ENCODE data around the gene IQCH. TPM values are rescaled to one million over a fixed set of nuclear protein-coding genes. Genes with fewer than 3 reads are reported as not detected.

Gene IQCH
- polyA plus RNA-seq, 3 donors = 0.03 TPM; not detected in 2

DNA sequence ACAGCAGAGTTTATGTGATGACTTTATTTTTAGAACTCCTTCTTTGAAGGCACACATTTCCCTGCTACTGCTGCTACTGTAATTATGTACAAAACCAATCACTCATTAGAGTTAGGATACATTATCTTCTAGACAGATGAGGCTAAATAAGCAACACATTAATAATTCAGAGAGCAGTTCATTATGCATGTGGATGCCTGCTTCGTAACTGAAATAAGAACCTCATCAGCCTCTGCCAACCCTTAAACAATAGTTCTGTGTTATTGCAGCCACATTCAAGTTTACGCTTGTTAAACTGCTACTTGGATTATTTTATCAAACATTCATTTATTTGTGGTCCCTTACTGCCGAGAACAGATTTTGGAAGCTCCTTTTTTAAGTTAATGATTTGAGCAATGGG, 213.8 kb downstream of the IQCH start:
- Histone ChIP-seq H3K27me3 (ENCODE audit: control insufficient read depth in 2 of 2, insufficient read depth in 2 of 2, low read length in 2 of 2) (no peaks in the 10 kb centered on the region), H3K4me1 (ENCODE audit: control insufficient read depth in 1 of 2, insufficient read depth in 2 of 2, low read length in 2 of 2) (no peaks in the 10 kb centered on the region), H3K4me2 (replicated peaks; ENCODE audit: extremely low read depth, low read length, poor library complexity, severe bottlenecking) (no peak overlapping the region), H3K4me3 (replicated peaks in 1 of 3; ENCODE audit: low read depth in 2 of 3, low read length in 3 of 3) (no peak overlapping the region), H4K20me1 (ENCODE audit: insufficient read depth, low read length) (no peaks in the 10 kb centered on the region), H3K36me3 (replicated peaks in 1 of 2; ENCODE audit: control insufficient read depth in 1 of 2, insufficient read depth in 2 of 2, low read length in 2 of 2) (no peaks in the 10 kb centered on the region), H3K79me2 (ENCODE audit: insufficient read depth, low read length) (no peaks in the 10 kb centered on the region), H2AFZ (ENCODE audit: insufficient read depth, low read depth, low read length, poor library complexity, severe bottlenecking) (no peak overlapping the region), H3K27ac (ENCODE audit: low read depth in 1 of 2, low read length in 2 of 2) (no peak overlapping the region), H3K9me3 (replicated peaks in 1 of 2; ENCODE audit: control insufficient read depth in 1 of 2, insufficient read depth in 1 of 2, low read length in 2 of 2) (no peaks in the 10 kb centered on the region), H3K9ac (ENCODE audit: insufficient read depth, low read length, poor library complexity, severe bottlenecking) (no peak overlapping the region)
- Mint-ChIP-seq H3K27ac (no peak overlapping the region), H3K9me3 (peaks cover 0 to 3% (median 0%) of the 10 kb centered on the region in 7 donors), H3K4me1 (no peaks in the 10 kb centered on the region), H3K27me3 (ENCODE audit: low read depth in 3 of 3) (peaks cover 0 to 6% (median 2%) of the 10 kb centered on the region in 3 donors), H3K4me3 (no peak overlapping the region), H3K36me3 (no peaks in the 10 kb centered on the region)
- no CpG with 5 or more reads among the region's 3 CpGs for WGBS (ENCODE audit: insufficient coverage)
- intact Hi-C loops (cut with micrococcal nuclease) = no loop called here
- no peak for DNase-seq
- TF ChIP-seq, protein P1, sequence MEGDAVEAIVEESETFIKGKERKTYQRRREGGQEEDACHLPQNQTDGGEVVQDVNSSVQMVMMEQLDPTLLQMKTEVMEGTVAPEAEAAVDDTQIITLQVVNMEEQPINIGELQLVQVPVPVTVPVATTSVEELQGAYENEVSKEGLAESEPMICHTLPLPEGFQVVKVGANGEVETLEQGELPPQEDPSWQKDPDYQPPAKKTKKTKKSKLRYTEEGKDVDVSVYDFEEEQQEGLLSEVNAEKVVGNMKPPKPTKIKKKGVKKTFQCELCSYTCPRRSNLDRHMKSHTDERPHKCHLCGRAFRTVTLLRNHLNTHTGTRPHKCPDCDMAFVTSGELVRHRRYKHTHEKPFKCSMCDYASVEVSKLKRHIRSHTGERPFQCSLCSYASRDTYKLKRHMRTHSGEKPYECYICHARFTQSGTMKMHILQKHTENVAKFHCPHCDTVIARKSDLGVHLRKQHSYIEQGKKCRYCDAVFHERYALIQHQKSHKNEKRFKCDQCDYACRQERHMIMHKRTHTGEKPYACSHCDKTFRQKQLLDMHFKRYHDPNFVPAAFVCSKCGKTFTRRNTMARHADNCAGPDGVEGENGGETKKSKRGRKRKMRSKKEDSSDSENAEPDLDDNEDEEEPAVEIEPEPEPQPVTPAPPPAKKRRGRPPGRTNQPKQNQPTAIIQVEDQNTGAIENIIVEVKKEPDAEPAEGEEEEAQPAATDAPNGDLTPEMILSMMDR (IDR thresholded peaks at IDR 0.05) = no peak

DNA sequence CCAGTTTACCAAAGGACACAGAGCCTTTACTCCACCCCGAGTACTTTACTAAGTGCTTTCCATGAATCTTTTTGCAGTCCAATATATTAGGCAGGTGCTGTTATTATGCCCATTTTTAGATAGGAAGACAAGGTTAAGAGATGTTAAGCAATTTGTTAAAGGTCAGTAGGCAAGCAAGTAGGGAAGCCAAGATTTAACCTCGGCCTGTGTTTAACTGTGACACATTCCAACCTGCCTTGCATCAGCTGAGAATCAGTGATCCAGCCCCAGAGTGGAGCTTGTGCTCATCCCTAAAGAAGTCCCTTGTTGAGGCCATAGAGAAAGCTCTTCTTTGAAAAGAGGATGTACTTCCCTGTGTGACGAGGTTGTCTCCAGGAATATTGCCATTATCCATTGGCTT, 215.1 kb downstream of the IQCH start:
- peaks cover 0 to 3% (median 0%) of the 10 kb centered on the region in 7 donors for H3K9me3 Mint-ChIP-seq
- Histone ChIP-seq H2AFZ (ENCODE audit: insufficient read depth, low read depth, low read length, poor library complexity, severe bottlenecking) (no peak overlapping the region), H3K9me3 (replicated peaks in 1 of 2; ENCODE audit: control insufficient read depth in 1 of 2, insufficient read depth in 1 of 2, low read length in 2 of 2) (no peaks in the 10 kb centered on the region), H3K4me3 (replicated peaks in 1 of 3; ENCODE audit: low read depth in 2 of 3, low read length in 3 of 3) (no peak overlapping the region), H3K27ac (ENCODE audit: low read depth in 1 of 2, low read length in 2 of 2) (no peak overlapping the region), H4K20me1 (ENCODE audit: insufficient read depth, low read length) (no peaks in the 10 kb centered on the region), H3K27me3 (ENCODE audit: control insufficient read depth in 2 of 2, insufficient read depth in 2 of 2, low read length in 2 of 2) (no peaks in the 10 kb centered on the region), H3K36me3 (replicated peaks in 1 of 2; ENCODE audit: control insufficient read depth in 1 of 2, insufficient read depth in 2 of 2, low read length in 2 of 2) (no peaks in the 10 kb centered on the region), H3K9ac (ENCODE audit: insufficient read depth, low read length, poor library complexity, severe bottlenecking) (no peak overlapping the region), H3K79me2 (ENCODE audit: insufficient read depth, low read length) (no peaks in the 10 kb centered on the region), H3K4me1 (ENCODE audit: control insufficient read depth in 1 of 2, insufficient read depth in 2 of 2, low read length in 2 of 2) (no peaks in the 10 kb centered on the region), H3K4me2 (replicated peaks; ENCODE audit: extremely low read depth, low read length, poor library complexity, severe bottlenecking) (no peak overlapping the region)
- no peaks in the 10 kb centered on the region for H3K36me3 Mint-ChIP-seq
- WGBS (ENCODE audit: insufficient coverage) = 100% methylated on average over 2 of the region's 3 CpGs
- DNase-seq = no peak
- intact Hi-C loops (cut with micrococcal nuclease) = no loop called here
- no peak overlapping the region for H3K4me3 Mint-ChIP-seq
- TF ChIP-seq, protein P1 (IDR thresholded peaks at IDR 0.05) = no peak
- peaks cover 0 to 5% (median 2%) of the 10 kb centered on the region in 3 donors for H3K27me3 Mint-ChIP-seq (ENCODE audit: low read depth in 3 of 3)
- no peak overlapping the region for H3K27ac Mint-ChIP-seq
- H3K4me1 Mint-ChIP-seq = no peaks in the 10 kb centered on the region
